ENCODE results near the gene TMEM35B.
"Not testable (repeated sequence)": the region's sequence is repeated elsewhere in the genome, so short reads cannot be mapped to it uniquely, and the experiment has no call there.

TMEM35B gene

DNA sequence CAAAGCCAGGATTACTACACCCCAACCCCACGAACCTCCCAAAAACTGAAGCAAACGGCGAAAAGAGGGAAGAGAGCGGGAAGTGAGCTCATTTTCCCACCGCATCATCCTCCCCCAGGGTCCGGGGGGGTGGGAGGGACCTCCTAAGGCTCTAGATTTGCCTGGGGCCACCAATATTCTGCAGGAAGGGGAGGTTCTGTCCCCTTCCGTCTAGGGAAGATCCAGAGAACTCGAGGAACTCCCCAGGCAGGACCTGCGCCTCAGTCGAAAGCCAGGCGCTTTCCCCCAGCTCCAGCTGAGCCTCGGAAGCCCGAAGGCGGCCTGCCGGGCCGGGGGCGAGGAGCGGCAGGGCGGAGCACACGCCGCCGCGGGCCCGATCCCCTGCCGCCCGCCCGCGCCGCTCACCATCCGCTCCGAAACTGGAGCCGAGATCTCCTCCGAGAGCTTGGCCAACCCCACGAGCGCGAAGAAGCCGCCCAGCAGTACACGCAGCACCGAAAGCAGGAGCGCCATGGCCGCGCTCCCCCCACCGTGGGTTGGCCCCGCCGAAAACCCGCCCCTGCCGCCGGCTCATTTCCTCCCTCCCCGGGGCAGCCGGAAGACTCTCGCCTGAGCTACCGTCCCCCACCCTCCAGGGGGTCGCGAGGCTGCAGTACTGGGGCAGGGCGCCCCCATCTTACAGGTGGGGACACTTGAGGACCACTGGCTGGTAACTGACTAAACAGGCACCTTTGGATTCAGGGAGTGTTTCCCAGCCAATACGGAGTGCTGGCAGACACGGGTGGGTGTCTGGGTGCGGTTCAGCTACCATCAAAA, at the start of gene TMEM35B:
TSS of gene TMEM35B (minus strand) at position 555 of the 816 bp plus-strand sequence. CDS start at position 513, 42 bp downstream.
- DNase-seq: peak in 13 of 14 donors; percentile 3 to 63 (median 42)

- no peak for DNase-seq
These were observed 48.2 kb upstream of the TMEM35B start for GRCh38 chr1:35033346-35033745.

- DNase-seq: no peak
These were observed 47.2 kb upstream of the TMEM35B start for GRCh38 chr1:35032384-35032739.

DNA sequence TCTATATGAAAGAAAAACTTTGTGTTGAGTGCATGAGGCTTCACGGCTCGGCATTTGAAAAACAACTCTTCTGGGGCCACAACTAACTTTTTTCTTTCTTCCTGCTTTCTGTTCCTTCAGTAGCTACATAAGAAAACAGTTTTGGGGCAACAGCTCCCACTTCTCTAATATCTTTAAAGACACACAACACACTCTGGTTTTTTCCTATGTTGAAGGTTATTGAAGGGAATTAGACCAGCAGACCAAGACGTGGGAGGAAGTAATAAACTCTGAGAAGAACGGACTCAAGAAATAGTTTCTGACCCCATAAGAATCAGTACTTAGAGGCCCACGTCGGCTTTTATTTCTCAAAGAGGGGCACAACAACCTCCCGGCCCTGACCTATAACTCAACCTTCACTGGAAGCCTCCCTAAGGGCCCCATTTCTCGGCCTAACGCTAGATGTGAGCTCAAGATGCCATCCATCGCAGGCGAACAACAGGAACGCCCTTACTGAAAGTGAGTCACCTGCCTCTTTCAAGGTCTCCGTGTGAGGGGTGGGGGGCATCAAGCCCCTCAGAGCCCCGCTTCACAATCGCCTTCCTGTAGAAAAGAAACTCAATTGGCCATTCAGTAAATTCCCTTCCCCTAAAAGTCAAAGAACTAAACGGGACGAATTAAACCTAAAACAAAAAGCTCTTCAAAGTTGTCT, 45.8 kb upstream of the TMEM35B start:
- peak in 6 of 14 donors; percentile 10 to 21 (median 16) for DNase-seq

DNA sequence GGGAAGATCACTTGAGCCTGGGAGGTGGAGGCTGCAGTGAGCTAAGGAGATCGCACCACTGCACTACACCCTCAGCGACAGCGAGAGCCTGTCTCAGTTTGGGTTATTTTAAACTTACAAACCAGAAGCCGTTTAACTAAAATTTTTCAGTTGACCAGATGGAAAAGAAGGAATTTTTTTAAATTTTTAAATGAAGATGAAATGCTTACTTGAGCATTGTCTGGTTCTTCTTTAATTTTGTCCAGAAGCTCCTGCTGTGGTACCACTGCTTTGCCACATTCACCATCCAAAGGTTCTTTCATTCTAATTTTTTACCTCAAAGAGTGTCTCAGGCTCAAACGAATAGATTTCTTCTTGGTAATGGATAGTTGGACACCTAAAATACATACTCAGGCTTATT, 45.2 kb upstream of the TMEM35B start:
- DNase-seq: no peak

GRCh38 chr1:35029761-35030160, 44.6 kb upstream of the TMEM35B start:
- DNase-seq: no peak

DNA sequence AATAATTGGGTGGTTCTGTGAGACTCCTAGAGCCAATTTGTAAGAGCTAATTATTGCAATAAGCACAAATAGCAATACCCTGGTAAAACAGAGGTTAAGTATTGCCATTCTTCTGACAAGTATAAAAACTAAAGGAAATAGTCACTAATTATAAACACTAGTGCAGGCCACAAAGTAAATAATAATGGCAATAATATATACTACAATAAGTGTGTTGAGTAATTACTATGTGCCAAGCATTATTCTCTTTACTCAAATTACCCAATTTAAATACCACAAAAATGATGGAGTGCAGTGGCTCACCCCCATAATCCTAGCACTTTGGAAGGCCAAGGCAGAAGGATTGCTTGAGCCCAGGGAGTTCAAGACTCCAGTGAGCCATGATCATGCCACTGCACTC, 31.3 kb upstream of the TMEM35B start:
- DNase-seq: no peak

GRCh38 chr1:35014486-35014885, 29.3 kb upstream of the TMEM35B start:
- no peak for DNase-seq

- DNase-seq: no peak
These were observed 20.6 kb upstream of the TMEM35B start for GRCh38 chr1:35005711-35006110.

DNA sequence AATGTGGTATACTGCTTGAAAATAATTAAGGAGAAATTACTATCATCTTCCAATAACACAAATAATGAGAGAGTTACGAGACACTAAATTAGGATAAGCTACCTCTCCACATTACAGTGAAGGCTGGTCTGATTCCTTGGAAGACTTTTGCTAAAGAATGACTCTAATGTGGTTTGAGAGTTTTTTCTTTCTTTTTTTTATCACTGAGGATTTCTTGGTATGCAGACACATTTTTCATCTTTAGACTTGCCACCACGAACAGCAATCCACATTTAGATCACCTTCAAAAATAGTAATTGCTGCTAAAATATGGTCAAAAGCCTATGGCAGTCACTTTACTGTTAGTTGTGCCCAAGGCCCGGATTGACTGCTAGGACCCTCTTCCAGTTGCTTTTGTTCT, 16.6 kb upstream of the TMEM35B start:
- DNase-seq: no peak

DNA sequence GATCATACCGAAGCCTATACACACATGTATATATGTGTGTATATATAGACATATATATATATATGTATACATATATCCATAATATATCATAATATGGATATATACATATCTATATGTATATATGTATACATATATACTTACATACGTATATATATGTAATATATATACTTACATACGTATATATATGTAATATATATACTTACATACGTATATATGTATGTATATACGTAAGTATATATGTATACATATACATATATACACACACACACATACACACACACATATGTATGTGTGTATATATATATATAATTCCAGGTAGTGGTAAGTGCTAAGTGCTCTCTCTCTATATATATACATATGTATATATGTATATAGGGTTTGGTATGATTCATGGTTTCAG, 9.7 kb upstream of the TMEM35B start:
- DNase-seq: no peak

GRCh38 chr1:34988581-34988980, 3.4 kb upstream of the TMEM35B start:
- DNase-seq: no peak

- no peak for DNase-seq
These were observed 3.0 kb upstream of the TMEM35B start for GRCh38 chr1:34988147-34988546.

DNA sequence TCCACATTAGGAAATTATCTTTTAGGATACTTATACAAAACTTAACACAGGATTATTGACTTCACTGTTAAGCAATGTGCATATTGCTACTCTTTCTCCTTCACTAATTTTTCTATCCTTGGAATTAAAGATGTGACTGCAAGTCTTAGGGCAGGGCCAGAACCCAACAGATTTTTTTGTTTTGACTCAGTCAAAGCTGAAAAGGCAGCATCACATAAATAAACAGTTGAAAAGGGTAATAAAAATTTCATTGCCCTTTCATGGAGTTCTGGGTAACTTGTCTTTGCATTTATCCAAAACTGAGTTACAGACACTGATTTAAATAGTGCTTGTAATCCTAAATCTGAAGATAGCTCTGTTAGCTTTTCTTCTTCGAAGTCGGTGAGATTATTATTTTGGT, 1.9 kb upstream of the TMEM35B start:
- DNase-seq: no peak

GRCh38 chr1:34985609-34985904, 410 bp upstream of the TMEM35B start:
- DNase-seq: not testable (repeated sequence)

DNA sequence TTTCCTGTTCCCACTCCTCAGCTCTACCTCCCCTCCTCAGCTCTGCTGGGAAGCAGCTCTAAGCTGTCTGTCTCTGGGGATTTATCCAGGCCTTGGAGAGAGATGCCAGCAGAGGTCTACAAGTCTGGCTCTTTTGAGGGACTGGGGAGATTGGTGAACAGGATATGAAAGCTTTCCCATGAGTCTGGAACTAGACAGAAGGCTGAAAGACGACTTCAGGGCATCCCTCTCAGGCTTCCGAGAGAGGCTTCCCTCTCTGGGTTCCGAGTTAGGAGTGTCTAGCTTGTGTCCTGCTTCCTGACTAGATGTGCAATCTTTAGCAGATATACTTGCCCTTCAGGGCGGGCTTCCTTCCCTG, 733 bp downstream of the TMEM35B start:
- DNase-seq: peak in 2 of 14 donors; percentile 16 to 52

- DNase-seq: peak in 1 of 14 donors; percentile 14
These were observed 1.3 kb downstream of the TMEM35B start for GRCh38 chr1:34983700-34984355.

GRCh38 chr1:34982820-34983376, 2.2 kb downstream of the TMEM35B start:
- DNase-seq: no peak

DNA sequence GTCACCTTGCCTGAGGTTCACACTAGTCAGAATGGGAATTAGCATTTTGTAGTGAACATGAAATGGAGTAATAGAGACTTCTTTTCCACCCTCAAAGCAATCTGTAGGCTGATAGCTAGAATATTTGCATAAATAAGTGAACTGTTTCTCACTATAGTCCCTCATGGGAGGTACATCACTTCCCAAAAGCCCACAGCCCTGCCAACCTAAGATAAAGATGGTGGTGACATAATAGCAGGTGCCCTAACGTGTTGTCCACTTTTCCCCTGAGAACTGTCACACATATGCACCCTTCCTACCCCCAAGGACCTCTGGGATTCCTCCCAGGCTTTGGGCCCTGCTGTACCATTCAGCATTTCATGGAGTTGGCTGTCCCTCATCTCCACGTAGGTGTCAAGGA, 4.4 kb downstream of the TMEM35B start:
- no peak for DNase-seq

DNA sequence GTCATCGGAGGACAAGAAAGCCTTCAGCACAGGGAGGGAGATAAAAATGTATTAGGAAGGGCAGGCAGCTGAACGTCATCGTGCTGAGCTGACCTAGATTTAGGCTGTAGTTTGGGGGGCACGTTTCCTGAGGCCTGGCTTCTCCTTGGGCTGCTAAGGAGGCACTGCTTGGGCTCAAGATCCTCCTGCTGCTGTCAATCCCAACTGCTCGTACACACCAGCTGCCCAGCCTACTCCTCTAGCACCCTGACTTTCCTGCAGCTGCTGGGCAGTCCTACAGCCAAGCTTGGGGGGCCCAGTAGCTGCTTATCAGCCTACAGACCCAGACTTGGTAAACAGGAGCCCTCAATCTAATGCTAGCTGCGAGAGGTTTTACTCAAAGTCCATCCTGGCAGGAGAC, 6.2 kb downstream of the TMEM35B start:
- DNase-seq: no peak

- no peak for DNase-seq
These were observed 7.3 kb downstream of the TMEM35B start for GRCh38 chr1:34977858-34978257.

- DNase-seq: peak in 1 of 14 donors; percentile 41
These were observed 8.0 kb downstream of the TMEM35B start for GRCh38 chr1:34977210-34977471.

GRCh38 chr1:34976384-34977209, 8.6 kb downstream of the TMEM35B start:
- no peak for DNase-seq
